Uterus (tissue), 2 donors: ENCODE data around the gene PCNX2.

Experiments
- CTCF ChIP-seq, 4 experiments: fragments of 200-600 bp in 2 of 4; fragments of 450-650 bp in 2 of 4; sonication (generic) in 2 of 4; IDR thresholded peaks; one replicate each; pipeline ENCODE4 v1.5.1; 2016 to 2019; ENCODE audit warnings: antibody characterized with exemption in 4 of 4, mild to moderate bottlenecking in 2 of 4, moderate library complexity in 1 of 4
- POLR2A ChIP-seq, 2 donors: fragments of 450-650 bp; IDR thresholded peaks; one replicate each; pipeline ENCODE4 v1.6.1; 2016; ENCODE audit warnings: antibody characterized with exemption in 2 of 2, mild to moderate bottlenecking in 1 of 2, moderate library complexity in 1 of 2

GRCh38 chr1:233238884-233239431 lies 56.6 kb downstream of the PCNX2 start:
- no peak for TF ChIP-seq CTCF (IDR thresholded peaks at IDR 0.05)
- TF ChIP-seq POLR2A (IDR thresholded peaks at IDR 0.05): no peak
